AG09309 (cell line): ENCODE data around the gene THSD8.

Experiments used
- DNase-seq: peaks from one replicate; pipeline ENCODE4 v3.0.0-alpha.2; 2010; ENCODE audit warnings: low read depth
- H3K4me3 ChIP-seq: 2 replicates; pipeline ENCODE4 v1.5.1; 2011; ENCODE audit warnings: mild to moderate bottlenecking, low read depth, low read length, moderate library complexity; ENCODE audit not compliant: control insufficient read depth
- CTCF ChIP-seq: IDR thresholded peaks from 2 replicates; pipeline ENCODE4 v1.5.1; 2011; ENCODE audit warnings: mild to moderate bottlenecking, low read depth, low read length, inconsistent platforms; ENCODE audit not compliant: insufficient read depth, control insufficient read depth; ENCODE audit errors: missing control alignments

Gene THSD8

GRCh38 chr19:12782174-12782423, 19.8 kb upstream of the THSD8 start:
- no peak for DNase-seq
- H3K4me3 ChIP-seq, result peak overlapping the region; percentile 44
- no peak for TF ChIP-seq CTCF

- no peak for DNase-seq
- peak overlapping the region; percentile 44 for H3K4me3 ChIP-seq
Measured at GRCh38 chr19:12782424-12783290, 19.2 kb upstream of the THSD8 start.

GRCh38 chr19:12783291-12783848, 18.5 kb upstream of the THSD8 start:
- DNase-seq, result no peak
- no peak overlapping the region; the same call in 1 of the 2 replicates for H3K4me3 ChIP-seq
- no peak for TF ChIP-seq CTCF

More at GRCh38 chr19:12782424-12783290, 19.2 kb upstream of the THSD8 start:
- TF ChIP-seq CTCF, result no peak

GRCh38 chr19:12783849-12784393, 17.9 kb upstream of the THSD8 start:
- TF ChIP-seq CTCF, result no peak
- no peak for DNase-seq
- no peak overlapping the region for H3K4me3 ChIP-seq

- DNase-seq, result no peak
- TF ChIP-seq CTCF, result no peak
- no peak overlapping the region for H3K4me3 ChIP-seq
Measured at GRCh38 chr19:12784394-12784870, 17.4 kb upstream of the THSD8 start.

GRCh38 chr19:12784871-12785430, 16.9 kb upstream of the THSD8 start:
- DNase-seq, result no peak
- TF ChIP-seq CTCF, result no peak
- no peak overlapping the region for H3K4me3 ChIP-seq
